ENCODE measurements around the gene FRMD4A.
A peak's percentile ranks its signal among the peaks of the same experiment; 100 is the strongest.

Gene FRMD4A

GRCh38 chr10:13938950-13939349 lies 391.8 kb downstream of the FRMD4A start:
- no peak for TF ChIP-seq CTCF (IDR thresholded peaks at IDR 0.05; ENCODE audit: low read depth, low read length, missing control alignments)
- no peak for DNase-seq (ENCODE audit: extremely low read depth, low read depth)

GRCh38 chr10:13936826-13937225 lies 393.9 kb downstream of the FRMD4A start:
- DNase-seq (ENCODE audit: extremely low read depth, low read depth): no peak
- no peak for TF ChIP-seq CTCF (IDR thresholded peaks at IDR 0.05; ENCODE audit: low read depth, low read length, missing control alignments)
- H3K4me3 ChIP-seq (replicated peaks; ENCODE audit: low read depth, low read length): no peak overlapping the region

More at GRCh38 chr10:13938950-13939349, 391.8 kb downstream of the FRMD4A start:
- H3K4me3 ChIP-seq (replicated peaks; ENCODE audit: low read depth, low read length): no peak overlapping the region

GRCh38 chr10:13930120-13930519 lies 400.6 kb downstream of the FRMD4A start:
- no peak overlapping the region for H3K4me3 ChIP-seq (replicated peaks; ENCODE audit: low read depth, low read length)

GRCh38 chr10:13928451-13928850 lies 402.3 kb downstream of the FRMD4A start:
- TF ChIP-seq CTCF (IDR thresholded peaks at IDR 0.05; ENCODE audit: low read depth, low read length, missing control alignments): no peak
- H3K4me3 ChIP-seq (replicated peaks; ENCODE audit: low read depth, low read length): no peak overlapping the region
- DNase-seq (ENCODE audit: extremely low read depth, low read depth): no peak

More at GRCh38 chr10:13930120-13930519, 400.6 kb downstream of the FRMD4A start:
- TF ChIP-seq CTCF (IDR thresholded peaks at IDR 0.05; ENCODE audit: low read depth, low read length, missing control alignments): no peak
- DNase-seq (ENCODE audit: extremely low read depth, low read depth): no peak

- H3K4me3 ChIP-seq (replicated peaks; ENCODE audit: low read depth, low read length): no peak overlapping the region
- TF ChIP-seq CTCF (IDR thresholded peaks at IDR 0.05; ENCODE audit: low read depth, low read length, missing control alignments): no peak
- no peak for DNase-seq (ENCODE audit: extremely low read depth, low read depth)
These were observed 404.5 kb downstream of the FRMD4A start for GRCh38 chr10:13925971-13926780.

- no peak for TF ChIP-seq CTCF (IDR thresholded peaks at IDR 0.05; ENCODE audit: low read depth, low read length, missing control alignments)
- H3K4me3 ChIP-seq (replicated peaks; ENCODE audit: low read depth, low read length): no peak overlapping the region
These were observed 406.5 kb downstream of the FRMD4A start for GRCh38 chr10:13924040-13924725.

More at GRCh38 chr10:13924040-13924725, 406.5 kb downstream of the FRMD4A start:
- DNase-seq (ENCODE audit: extremely low read depth, low read depth): peak; percentile 71
